ENCODE measurements around the gene KANSL1.

GRCh38 chr17:46099865-46100264 lies 93.4 kb downstream of the KANSL1 start:
- TF ChIP-seq CTCF (IDR thresholded peaks at IDR 0.05; ENCODE audit: low read depth, low read length): no peak
- TF ChIP-seq MAX (IDR thresholded peaks at IDR 0.05; ENCODE audit: low read depth, low read length): no peak

Data from NB4 (cell line).